SK-N-SH (cell line): Measurements from ENCODE around the gene GOLGA6L25. TPM values are rescaled to one million over a fixed set of nuclear protein-coding genes. Genes with fewer than 3 reads are reported as not detected.
"Not testable (repeated sequence)": the region's sequence is repeated elsewhere in the genome, so short reads cannot be mapped to it uniquely, and the experiment has no call there.

Experiments
- CTCF ChIA-PET: fragments of 300-600, 350-600 bp; formaldehyde crosslinking; extraction: SDS; loops from one replicate; lab custom pipeline; 2021; lab: Yijun Ruan, JAX
- POLR2A ChIA-PET: fragments of 350-600 bp; sonication (Branson Sonifier 250); formaldehyde crosslinking; extraction: SDS; loops from one replicate; lab custom pipeline; 2020; ENCODE audit warnings: antibody characterized with exemption, inconsistent platforms; lab: Yijun Ruan, JAX
- DNase-seq: peaks from one replicate; pipeline ENCODE4 v3.0.0; 2012
- H2AFZ ChIP-seq: fragments of 200-600 bp; sonication (generic); 2 replicates; pipeline ENCODE4 v1.8.1; 2016; ENCODE audit warnings: antibody characterized with exemption, mild to moderate bottlenecking, low read depth
- H3F3A ChIP-seq: fragments of 200-600 bp; sonication (generic); replicated peaks from 2 replicates; pipeline ENCODE3; 2016; ENCODE audit warnings: antibody characterized with exemption, mild to moderate bottlenecking; ENCODE audit not compliant: insufficient read depth
- H3K27ac ChIP-seq, 2 experiments: fragments of 200-500 bp in 1 of 2; fragments of 200-600 bp in 1 of 2; sonication (Bioruptor generic) in 1 of 2; sonication (generic), shearing (Covaris generic) in 1 of 2; 2 replicates each; pipeline versions ENCODE4 v1.5.1 to v1.6.1; 2014 to 2016; ENCODE audit warnings: low read depth in 2 of 2, inconsistent platforms in 1 of 2, low read length in 1 of 2, mild to moderate bottlenecking in 1 of 2, mixed read lengths in 1 of 2
- H3K27me3 ChIP-seq: fragments of 200-600 bp; sonication (generic), shearing (Covaris generic); 2 replicates; pipeline ENCODE4 v1.6.1; 2016; ENCODE audit warnings: mixed run types; ENCODE audit not compliant: insufficient read depth
- H3K36me3 ChIP-seq, 2 experiments: fragments of 200-500 bp in 1 of 2; fragments of 200-600 bp in 1 of 2; sonication (Bioruptor generic) in 1 of 2; sonication (generic) in 1 of 2; replicated peaks in 1 of 2; 2 replicates each; pipeline versions ENCODE3 to v1.5.1; 2014 to 2016; ENCODE audit warnings: low read length in 1 of 2, mild to moderate bottlenecking in 1 of 2; ENCODE audit not compliant: insufficient read depth in 2 of 2, control insufficient read depth in 1 of 2
- H3K4me1 ChIP-seq, 2 experiments: fragments of 200-500 bp in 1 of 2; fragments of 200-600 bp in 1 of 2; sonication (Bioruptor generic) in 1 of 2; sonication (generic), shearing (Covaris generic) in 1 of 2; 2 replicates each; pipeline versions ENCODE4 v1.5.1 to v1.6.1; 2014 to 2016; ENCODE audit warnings: low read depth in 1 of 2, low read length in 1 of 2, mixed run types in 1 of 2; ENCODE audit not compliant: insufficient read depth in 2 of 2, control insufficient read depth in 1 of 2
- H3K4me2 ChIP-seq: fragments of 200-600 bp; sonication (generic), shearing (Covaris generic); 2 replicates; pipeline ENCODE4 v1.6.1; 2017; ENCODE audit warnings: mixed run types
- H3K4me3 ChIP-seq, 2 experiments: fragments of 200-500 bp in 1 of 2; fragments of 200-600 bp in 1 of 2; sonication (Bioruptor generic) in 1 of 2; sonication (generic), shearing (Covaris generic) in 1 of 2; 2 replicates each; pipeline versions ENCODE4 v1.5.1 to v1.8.1; 2014 to 2016; ENCODE audit warnings: low read depth in 2 of 2, inconsistent platforms in 1 of 2, low read length in 1 of 2, mild to moderate bottlenecking in 1 of 2, mixed read lengths in 1 of 2, moderate library complexity in 1 of 2
- H3K79me2 ChIP-seq: fragments of 200-600 bp; sonication (generic); 2 replicates; pipeline ENCODE4 v1.8.1; 2017; ENCODE audit warnings: mild to moderate bottlenecking; ENCODE audit not compliant: insufficient read depth
- H3K9ac ChIP-seq: fragments of 200-600 bp; sonication (generic); 2 replicates; pipeline ENCODE4 v1.6.1; 2017; ENCODE audit warnings: mixed run types
- H3K9me2 ChIP-seq: fragments of 200-600 bp; sonication (generic); 2 replicates; pipeline ENCODE4 v1.6.1; 2017; ENCODE audit warnings: mixed run types
- H3K9me3 ChIP-seq: fragments of 200-600 bp; sonication (generic); 2 replicates; pipeline ENCODE4 v1.6.1; 2017; ENCODE audit warnings: mixed run types, mild to moderate bottlenecking, moderate library complexity
- H4K20me1 ChIP-seq: fragments of 200-600 bp; sonication (generic); 2 replicates; pipeline ENCODE4 v1.6.1; 2017; ENCODE audit warnings: mild to moderate bottlenecking, mixed run types; ENCODE audit not compliant: insufficient read depth
- WGBS: methylation state at CpG from one replicate; pipeline ENCODE4 v1.1.6; 2017; ENCODE audit warnings: low lambda C conversion rate; 5-methylcytosine and 5-hydroxymethylcytosine counted together
- polyA plus RNA-seq, 3 experiments: library from polyadenylated mRNA; depleted of rRNA; stranded (reverse); fragments of >200 nt; gene quantifications; 2 replicates each; pipeline ENCODE4 v1.2.3, GENCODE V29; 2012

GOLGA6L25 gene
- polyA plus RNA-seq (2012; rRNA removed), result not detected in 2 replicates
- polyA plus RNA-seq (2012; cell fraction: cytosol; rRNA removed), result not detected in 2 replicates
- polyA plus RNA-seq (2012; cell fraction: nucleus; rRNA removed), result not detected in 2 replicates

DNA sequence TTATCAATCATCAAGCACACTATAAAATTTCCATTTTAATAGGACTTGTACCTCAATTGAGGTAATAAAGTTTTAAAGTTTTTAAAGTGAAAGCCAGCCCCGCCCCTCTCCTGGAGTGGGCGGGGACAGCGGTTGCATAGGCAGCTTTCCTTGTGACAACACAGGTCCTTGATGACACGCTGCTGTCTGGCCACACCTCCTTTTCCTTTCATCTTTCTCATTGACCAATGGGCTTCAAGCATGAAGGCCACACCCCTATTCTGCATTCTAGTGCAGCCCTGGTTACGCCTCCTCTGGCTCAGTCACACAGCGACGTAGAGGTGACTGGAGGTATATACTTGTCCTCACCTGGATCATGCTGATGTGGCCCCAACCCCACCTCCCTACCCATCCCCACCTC, at the start of gene GOLGA6L25:
TSS of gene GOLGA6L25 (plus strand) at position 301 of the 400 bp plus-strand sequence. CDS start at position 362, 61 bp downstream.
- H3K9ac ChIP-seq, H3K9me3 ChIP-seq, CTCF ChIA-PET, H3K36me3 ChIP-seq, POLR2A ChIA-PET, H3K9me2 ChIP-seq, H2AFZ ChIP-seq, H3K4me3 ChIP-seq, H3K79me2 ChIP-seq, DNase-seq, H4K20me1 ChIP-seq, H3K27me3 ChIP-seq, H3F3A ChIP-seq, H3K4me2 ChIP-seq, H3K27ac ChIP-seq, H3K4me1 ChIP-seq: not testable (repeated sequence)
- WGBS, result no CpG with 5 or more reads among the region's 7 CpGs

GRCh38 chr15:28508217-28508889, 45.0 kb upstream of the GOLGA6L25 start:
- H3K9ac ChIP-seq, H3K4me3 ChIP-seq, H2AFZ ChIP-seq, DNase-seq, H3F3A ChIP-seq, POLR2A ChIA-PET, H3K4me1 ChIP-seq, H3K27me3 ChIP-seq, H3K27ac ChIP-seq, H3K9me3 ChIP-seq, CTCF ChIA-PET, H3K4me2 ChIP-seq, H3K79me2 ChIP-seq, H3K36me3 ChIP-seq, H3K9me2 ChIP-seq, H4K20me1 ChIP-seq: not testable (repeated sequence)
- 18% methylated on average over 15 of the region's 63 CpGs for WGBS

DNA sequence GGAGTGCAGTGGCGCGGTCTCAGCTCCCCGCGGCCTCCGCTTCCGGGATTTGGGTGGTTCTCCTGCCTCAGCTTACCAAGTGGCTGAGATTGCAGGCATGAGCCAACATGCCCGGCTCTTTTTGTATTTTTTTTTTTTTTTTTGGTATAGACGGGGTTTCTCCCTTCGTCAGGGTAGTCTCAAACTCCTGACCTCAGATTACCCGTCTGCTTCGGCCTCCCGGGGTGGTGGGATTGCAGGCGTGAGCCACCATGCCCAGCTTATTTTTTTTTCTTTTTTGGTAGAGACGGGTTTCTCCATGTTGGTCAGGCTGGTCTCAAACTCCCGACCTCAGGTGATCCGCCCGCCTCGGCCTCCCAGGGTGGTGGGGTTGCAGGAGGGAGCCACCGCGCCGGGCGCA, 39.2 kb upstream of the GOLGA6L25 start:
- H3K27me3 ChIP-seq, H3K36me3 ChIP-seq, H3K9me2 ChIP-seq, H3K4me3 ChIP-seq, H2AFZ ChIP-seq, H3F3A ChIP-seq, H3K4me1 ChIP-seq, CTCF ChIA-PET, H3K9me3 ChIP-seq, H3K27ac ChIP-seq, H3K79me2 ChIP-seq, H3K9ac ChIP-seq, POLR2A ChIA-PET, DNase-seq, H3K4me2 ChIP-seq, H4K20me1 ChIP-seq: not testable (repeated sequence)
- 90% methylated on average over 10 of the region's 22 CpGs for WGBS

DNA sequence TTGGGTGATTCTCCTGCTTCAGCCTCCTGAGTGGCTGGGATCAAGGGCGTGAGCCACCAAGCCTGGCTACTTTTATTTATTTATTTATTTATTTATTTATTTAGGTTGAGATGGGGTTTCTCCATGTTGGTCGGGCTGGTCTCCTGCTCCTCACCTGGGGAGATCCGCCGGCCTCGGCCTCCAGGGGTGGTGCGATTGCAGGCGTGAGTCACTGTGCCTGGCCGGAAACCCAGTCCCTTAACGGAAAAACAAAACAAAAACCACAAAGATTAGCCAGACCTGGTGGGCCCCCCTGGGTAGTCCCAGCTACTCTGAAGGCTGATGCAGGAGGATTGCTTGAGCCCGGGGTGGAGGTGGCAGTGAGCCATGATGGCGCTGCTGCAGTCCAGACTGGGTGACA, 38.2 kb upstream of the GOLGA6L25 start:
- H3K27me3 ChIP-seq, H3K4me1 ChIP-seq, H3K4me2 ChIP-seq, POLR2A ChIA-PET, CTCF ChIA-PET, H3K9ac ChIP-seq, H3K4me3 ChIP-seq, DNase-seq, H3K9me3 ChIP-seq, H3F3A ChIP-seq, H3K36me3 ChIP-seq, H3K27ac ChIP-seq, H3K9me2 ChIP-seq, H3K79me2 ChIP-seq, H4K20me1 ChIP-seq, H2AFZ ChIP-seq: not testable (repeated sequence)
- 64% methylated on average over 4 of the region's 11 CpGs for WGBS

DNA sequence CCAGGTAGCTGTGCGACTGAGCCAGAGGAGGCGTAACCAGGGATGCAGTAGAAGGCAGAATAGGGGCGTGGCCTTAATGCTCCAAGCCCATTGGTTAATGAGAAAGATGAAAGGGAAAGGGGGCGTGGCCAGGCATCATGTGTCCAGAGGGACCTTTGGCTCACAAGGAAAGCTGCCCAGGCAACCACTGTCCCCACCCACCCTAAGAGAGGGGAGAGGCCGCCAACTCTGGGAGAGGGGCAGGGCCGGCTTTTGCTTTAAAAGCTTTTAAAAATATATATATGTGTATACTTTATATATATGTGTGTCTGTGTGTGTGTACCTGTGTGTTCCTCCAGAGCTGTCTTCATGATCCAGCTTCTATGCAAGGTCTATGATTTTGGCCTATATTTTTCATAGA, 20.4 kb upstream of the GOLGA6L25 start, which contains the start of gene GOLGA8G:
TSS of gene GOLGA8G (minus strand) at position 18 of the 400 bp plus-strand sequence. CDS start 62 bp downstream, outside the sequence.
- H4K20me1 ChIP-seq, H3K36me3 ChIP-seq, H3K4me2 ChIP-seq, H3K27ac ChIP-seq, H3K9me2 ChIP-seq, DNase-seq, H3F3A ChIP-seq, H3K27me3 ChIP-seq, H3K4me1 ChIP-seq, H3K9ac ChIP-seq, H2AFZ ChIP-seq, H3K4me3 ChIP-seq, CTCF ChIA-PET, POLR2A ChIA-PET, H3K79me2 ChIP-seq, H3K9me3 ChIP-seq: not testable (repeated sequence)
- WGBS, result 72% methylated on average over 3 of the region's 6 CpGs

DNA sequence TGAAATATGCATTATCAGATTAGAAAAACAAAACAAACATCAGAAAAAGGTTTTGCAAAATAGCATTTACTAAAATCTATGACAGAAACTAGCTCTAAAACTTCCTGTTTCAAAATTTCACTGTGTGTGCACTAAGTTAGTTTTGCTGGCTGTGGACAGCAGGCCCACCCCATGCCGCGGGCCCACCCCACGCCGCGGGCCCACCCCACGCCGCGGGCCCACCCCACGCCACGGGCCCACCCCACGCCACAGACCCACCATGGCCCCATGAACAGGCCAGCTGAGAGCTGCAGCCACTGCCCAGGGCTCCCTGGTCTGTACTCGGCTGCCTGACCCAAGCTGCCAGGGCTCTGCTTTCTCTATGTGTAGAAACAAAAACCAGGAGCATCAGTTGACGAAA, 20.0 kb downstream of the GOLGA6L25 start:
- CTCF ChIA-PET, H3K36me3 ChIP-seq, H3K9me2 ChIP-seq, H4K20me1 ChIP-seq, H2AFZ ChIP-seq, H3K9me3 ChIP-seq, DNase-seq, H3K79me2 ChIP-seq, H3K27ac ChIP-seq, POLR2A ChIA-PET, H3K4me2 ChIP-seq, H3F3A ChIP-seq, H3K4me1 ChIP-seq, H3K9ac ChIP-seq, H3K4me3 ChIP-seq, H3K27me3 ChIP-seq: not testable (repeated sequence)
- WGBS, result 66% methylated on average over 11 of the region's 13 CpGs
